ENCODE measurements around the gene POMT1.

DNA sequence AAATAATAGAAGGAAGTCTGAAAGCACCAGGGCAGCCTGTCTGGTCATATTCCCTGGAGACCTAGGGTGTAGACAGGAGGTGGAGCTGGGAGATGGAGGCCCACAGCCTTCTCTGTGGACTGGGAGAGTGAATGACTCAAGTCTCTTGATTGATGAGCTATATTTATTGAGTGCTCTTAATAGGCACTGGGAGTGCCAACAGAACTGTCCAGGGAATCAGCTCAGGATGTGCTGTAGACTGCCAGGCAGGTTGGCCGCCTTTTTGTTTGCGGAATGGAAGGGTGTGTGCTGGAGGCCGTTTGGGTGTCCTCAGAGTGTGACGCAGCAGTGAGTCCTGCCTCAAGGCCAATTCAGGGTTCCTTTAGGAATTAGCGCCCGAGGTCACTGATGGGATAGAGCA is 33.4 kb upstream of the POMT1 start:
- TF ChIP-seq MYC (IDR thresholded peaks at IDR 0.05; ENCODE audit: low read depth, low read length) (no peak), POLR2A (IDR thresholded peaks at IDR 0.05; ENCODE audit: extremely low read depth, insufficient read length) (no peak)
- TF ChIP-seq, protein P1, sequence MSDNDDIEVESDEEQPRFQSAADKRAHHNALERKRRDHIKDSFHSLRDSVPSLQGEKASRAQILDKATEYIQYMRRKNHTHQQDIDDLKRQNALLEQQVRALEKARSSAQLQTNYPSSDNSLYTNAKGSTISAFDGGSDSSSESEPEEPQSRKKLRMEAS (IDR thresholded peaks at IDR 0.05; ENCODE audit: low read depth, low read length): no peak
- TF ChIP-seq, protein P2, sequence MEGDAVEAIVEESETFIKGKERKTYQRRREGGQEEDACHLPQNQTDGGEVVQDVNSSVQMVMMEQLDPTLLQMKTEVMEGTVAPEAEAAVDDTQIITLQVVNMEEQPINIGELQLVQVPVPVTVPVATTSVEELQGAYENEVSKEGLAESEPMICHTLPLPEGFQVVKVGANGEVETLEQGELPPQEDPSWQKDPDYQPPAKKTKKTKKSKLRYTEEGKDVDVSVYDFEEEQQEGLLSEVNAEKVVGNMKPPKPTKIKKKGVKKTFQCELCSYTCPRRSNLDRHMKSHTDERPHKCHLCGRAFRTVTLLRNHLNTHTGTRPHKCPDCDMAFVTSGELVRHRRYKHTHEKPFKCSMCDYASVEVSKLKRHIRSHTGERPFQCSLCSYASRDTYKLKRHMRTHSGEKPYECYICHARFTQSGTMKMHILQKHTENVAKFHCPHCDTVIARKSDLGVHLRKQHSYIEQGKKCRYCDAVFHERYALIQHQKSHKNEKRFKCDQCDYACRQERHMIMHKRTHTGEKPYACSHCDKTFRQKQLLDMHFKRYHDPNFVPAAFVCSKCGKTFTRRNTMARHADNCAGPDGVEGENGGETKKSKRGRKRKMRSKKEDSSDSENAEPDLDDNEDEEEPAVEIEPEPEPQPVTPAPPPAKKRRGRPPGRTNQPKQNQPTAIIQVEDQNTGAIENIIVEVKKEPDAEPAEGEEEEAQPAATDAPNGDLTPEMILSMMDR (IDR thresholded peaks at IDR 0.05; ENCODE audit: low read depth, low read length): no peak

Measured in NB4 (cell line).